ENCODE data around the gene GPR55. TPM values are rescaled to one million over a fixed set of nuclear protein-coding genes. Genes with fewer than 3 reads are reported as not detected.

The GPR55 gene
- total RNA-seq, 1 experiment from 2014 or later: 0.19 TPM

GRCh38 chr2:230902180-230902899, 22.7 kb downstream of the GPR55 start:
- DNase-seq (ENCODE audit: low spot score): peak; percentile 70
- ChIA-PET POLR2A (ENCODE audit: low non-redundant PET) (interaction anchor here (0.7 kb wide), 1 partner anchor 85 kb away, joined by 4 read pairs; no protein-coding TSS in a partner anchor), CTCF (interaction anchor here (0.6 to 3.3 kb wide), 2 partner anchors 24 to 85 kb away, joined by 4 to 15 read pairs; no protein-coding TSS in a partner anchor)
- Histone ChIP-seq H3K36me3 (ENCODE audit: insufficient read depth, low read length, poor library complexity, severe bottlenecking) (no peaks in the 10 kb centered on the region), H3K27ac (ENCODE audit: low read depth, low read length, poor library complexity, severe bottlenecking) (no peak overlapping the region), H3K9me3 (ENCODE audit: low read depth, low read length, poor library complexity, severe bottlenecking) (no peaks in the 10 kb centered on the region), H3K4me3 (ENCODE audit: low read depth, low read length, poor library complexity, severe bottlenecking) (no peak overlapping the region), H3K4me1 (ENCODE audit: insufficient read depth, low read length, poor library complexity, severe bottlenecking) (no peaks in the 10 kb centered on the region), H3K27me3 (replicated peaks; ENCODE audit: insufficient read depth, low read depth, low read length, poor library complexity) (no peaks in the 10 kb centered on the region)
- BruUV-seq (replicated peaks): no TSS peak
- TF ChIP-seq CTCF (conservative IDR thresholded peaks at IDR 0.05; ENCODE audit: low read depth, low read length) (peak; percentile 87), EZH2 (IDR thresholded peaks at IDR 0.05; ENCODE audit: borderline replicate concordance, low read depth, low read length, poor library complexity, severe bottlenecking) (no peak)
- intact Hi-C loops (cut with micrococcal nuclease; ENCODE audit: unreplicated experiment): loop anchor here (1.0 to 5.0 kb wide), 3 partner anchors 55 to 150 kb away; no protein-coding TSS in a partner anchor

- Histone ChIP-seq H3K36me3 (ENCODE audit: insufficient read depth, low read length, poor library complexity, severe bottlenecking) (no peaks in the 10 kb centered on the region), H3K9me3 (ENCODE audit: low read depth, low read length, poor library complexity, severe bottlenecking) (no peaks in the 10 kb centered on the region), H3K27ac (ENCODE audit: low read depth, low read length, poor library complexity, severe bottlenecking) (no peak overlapping the region), H3K4me1 (ENCODE audit: insufficient read depth, low read length, poor library complexity, severe bottlenecking) (no peaks in the 10 kb centered on the region), H3K4me3 (ENCODE audit: low read depth, low read length, poor library complexity, severe bottlenecking) (no peak overlapping the region), H3K27me3 (replicated peaks; ENCODE audit: insufficient read depth, low read depth, low read length, poor library complexity) (no peaks in the 10 kb centered on the region)
- no peak for DNase-seq (ENCODE audit: low spot score)
- intact Hi-C loops (cut with micrococcal nuclease; ENCODE audit: unreplicated experiment): loop anchor here (5.0 kb wide), 1 partner anchor 54 kb away; no protein-coding TSS in a partner anchor
- TF ChIP-seq CTCF (conservative IDR thresholded peaks at IDR 0.05; ENCODE audit: low read depth, low read length): no peak
- TF ChIP-seq EZH2 (IDR thresholded peaks at IDR 0.05; ENCODE audit: borderline replicate concordance, low read depth, low read length, poor library complexity, severe bottlenecking): no peak
- ChIA-PET POLR2A (ENCODE audit: low non-redundant PET) (no interaction called here), CTCF (interaction anchor here (3.3 kb wide), 1 partner anchor 87 kb away, joined by 15 read pairs; no protein-coding TSS in a partner anchor)
- no TSS peak for BruUV-seq (replicated peaks)
Observed at GRCh38 chr2:230901006-230901405, 24.0 kb downstream of the GPR55 start.

GRCh38 chr2:230900336-230900995, 24.6 kb downstream of the GPR55 start:
- no peak for DNase-seq (ENCODE audit: low spot score)
- intact Hi-C loops (cut with micrococcal nuclease; ENCODE audit: unreplicated experiment): loop anchor here (5.0 kb wide), 1 partner anchor 53 kb away; no protein-coding TSS in a partner anchor

More at GRCh38 chr2:230900336-230900995, 24.6 kb downstream of the GPR55 start:
- BruUV-seq (replicated peaks): no TSS peak
- H3K4me3 ChIP-seq (ENCODE audit: low read depth, low read length, poor library complexity, severe bottlenecking): no peak overlapping the region
- no peaks in the 10 kb centered on the region for H3K4me1 ChIP-seq (ENCODE audit: insufficient read depth, low read length, poor library complexity, severe bottlenecking)
- TF ChIP-seq EZH2 (IDR thresholded peaks at IDR 0.05; ENCODE audit: borderline replicate concordance, low read depth, low read length, poor library complexity, severe bottlenecking) (no peak), CTCF (conservative IDR thresholded peaks at IDR 0.05; ENCODE audit: low read depth, low read length) (no peak)
- ChIA-PET CTCF (interaction anchor here (3.3 kb wide), 1 partner anchor 87 kb away, joined by 15 read pairs; no protein-coding TSS in a partner anchor), POLR2A (ENCODE audit: low non-redundant PET) (no interaction called here)
- H3K27me3 ChIP-seq (replicated peaks; ENCODE audit: insufficient read depth, low read depth, low read length, poor library complexity): no peaks in the 10 kb centered on the region
- no peaks in the 10 kb centered on the region for H3K9me3 ChIP-seq (ENCODE audit: low read depth, low read length, poor library complexity, severe bottlenecking)
- H3K36me3 ChIP-seq (ENCODE audit: insufficient read depth, low read length, poor library complexity, severe bottlenecking): no peaks in the 10 kb centered on the region
- H3K27ac ChIP-seq (ENCODE audit: low read depth, low read length, poor library complexity, severe bottlenecking): no peak overlapping the region

Measured in A673 (cell line).